OCI-LY3 (cell line): ENCODE measurements around the gene HERC3.

Source experiments
- H2AFZ ChIP-seq: fragments of 200-600, 300-600 bp; shearing (Covaris generic); 2 replicates; pipeline ENCODE4 v1.6.0; 2014; ENCODE audit warnings: antibody characterized with exemption, low read depth, low read length
- H3K27ac ChIP-seq: fragments of 200-600, 300-600 bp; sonication (generic); 2 replicates; pipeline ENCODE4 v1.5.1; 2014; ENCODE audit warnings: mild to moderate bottlenecking, low read length, moderate library complexity, mixed read lengths
- H3K27me3 ChIP-seq: fragments of 200-600, 300-600 bp; sonication (generic); 2 replicates; pipeline ENCODE4 v1.6.1; 2014; ENCODE audit warnings: low read depth, low read length, mixed read lengths
- H3K36me3 ChIP-seq: fragments of 200-600, 300-600 bp; sonication (generic); replicated peaks from 2 replicates; pipeline ENCODE3; 2014; ENCODE audit warnings: low read depth, low read length, mixed read lengths
- H3K4me1 ChIP-seq: fragments of 300-600, 200-600 bp; sonication (generic); 2 replicates; pipeline ENCODE4 v1.6.1; 2014; ENCODE audit warnings: low read length, mixed read lengths
- H3K4me2 ChIP-seq: fragments of 200-600, 300-600 bp; sonication (generic); 2 replicates; pipeline ENCODE4 v1.6.1; 2014; ENCODE audit warnings: low read length, mixed read lengths
- H3K4me3 ChIP-seq: fragments of 300-600, 200-600 bp; sonication (generic); 2 replicates; pipeline ENCODE4 v1.5.1; 2014; ENCODE audit warnings: antibody characterized with exemption, mild to moderate bottlenecking, low read length, moderate library complexity
- H3K79me2 ChIP-seq: fragments of 300-600, 200-600 bp; shearing (Covaris generic); 2 replicates; pipeline ENCODE4 v1.6.1; 2014; ENCODE audit warnings: mild to moderate bottlenecking, low read length, mixed read lengths
- H3K9ac ChIP-seq: fragments of 300-600, 200-600 bp; shearing (Covaris generic); 2 replicates; pipeline ENCODE4 v1.6.0; 2014; ENCODE audit warnings: mild to moderate bottlenecking, low read length, moderate library complexity
- H3K9me3 ChIP-seq: fragments of 200-600, 300-600 bp; shearing (Covaris generic); 2 replicates; pipeline ENCODE4 v1.6.1; 2014; ENCODE audit warnings: low read length, mixed read lengths; ENCODE audit not compliant: insufficient read depth
- H4K20me1 ChIP-seq: fragments of 200-600, 300-600 bp; sonication (generic); 2 replicates; pipeline ENCODE4 v1.6.1; 2016; ENCODE audit warnings: low read length, mixed read lengths; ENCODE audit not compliant: insufficient read depth
- EZH2phosphoT487 ChIP-seq: fragments of 200-600 bp; shearing (Covaris generic); IDR thresholded peaks from 2 replicates; pipeline ENCODE4 v1.6.1; 2018; ENCODE audit warnings: antibody characterized with exemption, mixed run types, low read depth
- TF ChIP-seq, protein P1 (sequence below): fragments of 200-600, 300-600 bp; sonication (generic); IDR thresholded peaks from 2 replicates; pipeline ENCODE4 v1.5.1; 2014; ENCODE audit warnings: antibody characterized with exemption, low read length, low read depth

The HERC3 gene

DNA sequence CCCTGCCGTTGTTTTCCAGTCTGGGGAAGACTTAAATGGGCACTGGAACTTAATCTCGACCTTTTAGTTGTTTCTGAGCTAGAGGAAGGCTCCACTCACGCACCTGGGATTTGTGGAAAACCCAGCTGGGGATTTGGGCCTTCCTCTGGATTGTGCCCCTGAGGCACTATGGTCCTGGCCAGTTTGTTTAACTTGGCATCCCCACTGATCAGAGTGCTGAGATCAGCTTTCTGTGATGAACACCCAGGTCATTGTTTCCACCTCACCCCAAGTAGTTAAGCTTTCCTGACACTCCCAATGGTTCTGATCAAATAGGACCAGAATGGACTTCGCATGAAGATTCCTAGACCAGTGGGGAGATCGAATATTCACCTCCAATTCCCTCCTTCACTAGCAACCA is 125.8 kb downstream of the HERC3 start:
- peaks cover 28% of the 10 kb centered on the region for H3K9me3 ChIP-seq
- no peak overlapping the region for H3K9ac ChIP-seq
- no peaks in the 10 kb centered on the region for H3K4me1 ChIP-seq
- no peak overlapping the region for H3K4me3 ChIP-seq
- no peaks in the 10 kb centered on the region for H3K27me3 ChIP-seq
- H2AFZ ChIP-seq, result no peak overlapping the region
- no peak for TF ChIP-seq EZH2phosphoT487
- TF ChIP-seq, protein P1, sequence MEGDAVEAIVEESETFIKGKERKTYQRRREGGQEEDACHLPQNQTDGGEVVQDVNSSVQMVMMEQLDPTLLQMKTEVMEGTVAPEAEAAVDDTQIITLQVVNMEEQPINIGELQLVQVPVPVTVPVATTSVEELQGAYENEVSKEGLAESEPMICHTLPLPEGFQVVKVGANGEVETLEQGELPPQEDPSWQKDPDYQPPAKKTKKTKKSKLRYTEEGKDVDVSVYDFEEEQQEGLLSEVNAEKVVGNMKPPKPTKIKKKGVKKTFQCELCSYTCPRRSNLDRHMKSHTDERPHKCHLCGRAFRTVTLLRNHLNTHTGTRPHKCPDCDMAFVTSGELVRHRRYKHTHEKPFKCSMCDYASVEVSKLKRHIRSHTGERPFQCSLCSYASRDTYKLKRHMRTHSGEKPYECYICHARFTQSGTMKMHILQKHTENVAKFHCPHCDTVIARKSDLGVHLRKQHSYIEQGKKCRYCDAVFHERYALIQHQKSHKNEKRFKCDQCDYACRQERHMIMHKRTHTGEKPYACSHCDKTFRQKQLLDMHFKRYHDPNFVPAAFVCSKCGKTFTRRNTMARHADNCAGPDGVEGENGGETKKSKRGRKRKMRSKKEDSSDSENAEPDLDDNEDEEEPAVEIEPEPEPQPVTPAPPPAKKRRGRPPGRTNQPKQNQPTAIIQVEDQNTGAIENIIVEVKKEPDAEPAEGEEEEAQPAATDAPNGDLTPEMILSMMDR, result no peak
- H3K27ac ChIP-seq, result no peak overlapping the region
- H3K79me2 ChIP-seq, result no peaks in the 10 kb centered on the region
- H3K4me2 ChIP-seq, result no peak overlapping the region
- peaks cover 28% of the 10 kb centered on the region for H3K36me3 ChIP-seq
- no peaks in the 10 kb centered on the region for H4K20me1 ChIP-seq

DNA sequence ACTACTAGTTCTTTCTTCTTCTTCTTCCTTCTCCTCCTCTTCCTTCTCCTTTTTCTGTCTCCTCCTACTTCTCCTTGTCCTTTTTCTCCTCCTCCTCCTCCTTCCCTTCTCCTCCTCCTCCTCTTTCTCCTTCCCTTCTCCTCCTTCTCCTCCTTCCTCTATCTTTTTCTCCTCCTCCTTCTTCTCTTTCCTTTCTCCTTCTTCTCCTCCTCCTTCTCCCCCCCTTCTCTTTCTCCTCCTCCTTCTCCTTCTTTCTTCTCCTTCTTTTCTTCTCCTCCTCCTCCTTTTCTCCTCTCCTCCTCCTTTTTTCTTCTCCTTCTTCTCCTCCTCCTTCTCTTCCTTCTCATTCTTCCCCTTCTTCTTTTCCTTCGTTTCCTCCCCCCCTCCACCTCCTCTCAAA is 127.1 kb downstream of the HERC3 start:
- Histone ChIP-seq H3K27me3 (no peaks in the 10 kb centered on the region), H3K4me1 (no peaks in the 10 kb centered on the region), H3K4me2 (no peak overlapping the region), H3K4me3 (no peak overlapping the region), H3K36me3 (peaks cover 28% of the 10 kb centered on the region), H4K20me1 (no peaks in the 10 kb centered on the region), H3K9me3 (peaks cover 28% of the 10 kb centered on the region), H3K9ac (no peak overlapping the region), H2AFZ (no peak overlapping the region), H3K79me2 (no peaks in the 10 kb centered on the region), H3K27ac (no peak overlapping the region)
- no peak for TF ChIP-seq EZH2phosphoT487
- TF ChIP-seq, protein P1, result no peak

DNA sequence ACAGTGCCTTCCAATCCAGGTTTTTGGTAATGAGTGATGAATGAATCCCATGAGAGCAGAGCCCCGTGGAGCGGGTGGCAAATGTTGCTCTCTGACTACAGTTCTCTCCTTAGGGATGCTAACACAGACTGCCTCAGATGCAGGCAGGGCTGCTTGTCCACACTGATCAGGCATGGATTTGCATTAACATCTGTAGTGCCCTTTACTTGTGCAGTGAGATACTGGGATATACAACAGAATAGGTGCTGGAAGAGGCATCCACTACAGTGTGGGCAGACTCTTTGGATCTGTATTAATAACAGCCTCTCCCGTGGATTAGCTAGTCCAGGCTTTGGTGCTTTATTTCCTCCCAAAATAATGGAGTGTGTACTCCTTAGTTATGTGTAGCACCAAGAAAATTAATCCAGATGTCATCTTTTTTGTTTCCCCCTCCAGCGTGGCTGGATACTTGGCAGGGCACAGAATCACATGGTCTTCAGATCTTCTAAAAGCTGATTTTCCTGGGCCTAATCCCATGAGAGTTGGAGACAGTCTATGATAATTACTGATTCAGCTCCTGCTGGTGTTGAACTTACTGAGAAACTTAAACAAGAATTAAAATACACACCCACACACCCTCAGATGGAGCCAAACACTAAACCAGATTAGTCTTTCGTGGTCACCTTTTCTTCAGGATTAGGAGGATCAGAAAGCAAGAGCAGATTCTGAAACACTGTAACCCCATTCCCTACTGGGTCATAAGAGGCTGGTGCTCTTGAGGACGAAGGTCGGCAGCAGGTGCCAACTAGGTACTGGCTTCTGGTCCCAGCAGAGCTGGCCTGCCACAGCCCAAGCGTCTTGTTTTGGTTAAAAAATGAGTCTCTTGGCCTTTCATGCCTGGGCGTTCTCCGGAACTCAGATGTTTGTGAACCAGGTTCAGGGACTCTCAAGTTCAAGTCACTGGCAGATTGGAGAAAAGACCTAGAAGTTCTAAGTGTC is 128.5 kb downstream of the HERC3 start:
- H3K27ac ChIP-seq, result no peak overlapping the region
- H3K9me3 ChIP-seq, result peaks cover 27% of the 10 kb centered on the region
- no peak overlapping the region for H3K4me3 ChIP-seq
- H3K4me1 ChIP-seq, result no peaks in the 10 kb centered on the region
- H2AFZ ChIP-seq, result no peak overlapping the region
- TF ChIP-seq, protein P1, result no peak
- no peak for TF ChIP-seq EZH2phosphoT487
- H3K79me2 ChIP-seq, result no peaks in the 10 kb centered on the region
- no peaks in the 10 kb centered on the region for H4K20me1 ChIP-seq
- H3K36me3 ChIP-seq, result peaks cover 31% of the 10 kb centered on the region
- no peaks in the 10 kb centered on the region for H3K27me3 ChIP-seq
- H3K4me2 ChIP-seq, result no peak overlapping the region
- H3K9ac ChIP-seq, result no peak overlapping the region

DNA sequence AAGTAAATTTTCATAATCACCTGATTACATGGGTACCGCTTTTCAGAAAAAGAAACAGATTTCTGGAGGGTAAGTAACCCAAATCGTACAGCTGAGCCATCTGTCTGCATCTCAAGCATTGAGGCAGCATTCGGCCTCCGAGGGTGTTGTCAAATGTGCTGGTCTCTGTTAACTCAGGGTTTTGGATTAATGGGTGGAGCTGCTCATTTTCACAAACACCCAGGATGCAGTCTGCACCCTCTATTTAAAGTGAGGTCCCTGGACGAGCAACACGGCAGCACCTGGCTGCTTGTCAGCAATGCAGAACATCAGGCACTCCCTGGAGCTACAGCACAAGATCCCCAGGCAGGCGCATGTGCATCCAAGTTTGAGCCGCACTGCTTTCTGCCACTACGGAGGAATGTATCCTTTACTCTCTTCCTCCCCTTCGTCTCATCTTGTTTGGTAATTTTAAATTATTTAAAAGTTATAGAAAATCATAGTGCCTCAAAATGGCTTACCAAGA is 130.0 kb downstream of the HERC3 start:
- no peaks in the 10 kb centered on the region for H3K27me3 ChIP-seq
- no peak overlapping the region for H2AFZ ChIP-seq
- no peak overlapping the region for H3K4me2 ChIP-seq
- H3K4me1 ChIP-seq, result no peaks in the 10 kb centered on the region
- no peaks in the 10 kb centered on the region for H4K20me1 ChIP-seq
- H3K36me3 ChIP-seq, result peaks cover 20% of the 10 kb centered on the region
- H3K9ac ChIP-seq, result no peak overlapping the region
- H3K27ac ChIP-seq, result no peak overlapping the region
- no peaks in the 10 kb centered on the region for H3K79me2 ChIP-seq
- TF ChIP-seq EZH2phosphoT487, result no peak
- TF ChIP-seq, protein P1, result no peak
- no peak overlapping the region for H3K4me3 ChIP-seq
- H3K9me3 ChIP-seq, result peaks cover 16% of the 10 kb centered on the region
